HepG2 (cell line): ENCODE results near the gene TTLL11. TPM values are rescaled to one million over a fixed set of nuclear protein-coding genes. Genes with fewer than 3 reads are reported as not detected.

Experiments used
- ATAC-seq: fragments of 200-7000 bp; cut with Tn5 transposase; 3 replicates; pipeline ENCODE4 v1.9.1; 2020; ENCODE audit warnings: mild to moderate bottlenecking, moderate library complexity
- BruUV-seq: library from RNA; stranded (reverse); fragments of 400-500 nt; replicated peaks from 2 replicates; lab custom pipeline; 2021; lab: Mats Ljungman, UMichigan
- CTCF ChIA-PET: fragments of 300-600 bp; formaldehyde crosslinking; extraction: SDS; loops from one replicate; lab custom pipeline; 2021; ENCODE audit warnings: low total read pairs, inconsistent platforms, low intra/inter-chr PET ratio; lab: Yijun Ruan, JAX
- POLR2A ChIA-PET: fragments of 350-600 bp; sonication (Branson Sonifier 250); formaldehyde crosslinking; loops from one replicate; lab custom pipeline; 2020; ENCODE audit warnings: antibody characterized with exemption, inconsistent platforms; lab: Yijun Ruan, JAX
- DNase-seq: peaks from one replicate; pipeline ENCODE4 v3.0.0-alpha.2; 2015; ENCODE audit warnings: low spot score
- FAIRE-seq: peaks from 3 replicates; lab custom pipeline; 2011; peaks lifted over from hg19 to GRCh38; lab: Jason Lieb, UNC
- H2AFZ ChIP-seq: one replicate; pipeline ENCODE4 v1.6.1; 2011; ENCODE audit warnings: low read length, inconsistent platforms
- H3K27ac ChIP-seq: fragments of 300-600 bp; 3 replicates; pipeline ENCODE4 v1.8.0; 2011; ENCODE audit warnings: mixed run types, mild to moderate bottlenecking, mixed read lengths, low read length, inconsistent platforms; ENCODE audit not compliant: insufficient read depth; ENCODE audit errors: extremely low read length
- H3K27me3 ChIP-seq, 2 experiments: fragments of 200-600 bp in 1 of 2; 2 replicates in 1 of 2; 3 replicates in 1 of 2; pipeline versions ENCODE4 v1.6.0 to v1.8.0; 2011; ENCODE audit warnings: low read length in 2 of 2, mild to moderate bottlenecking in 2 of 2, moderate library complexity in 2 of 2, inconsistent platforms in 1 of 2; ENCODE audit not compliant: insufficient read depth in 2 of 2, control insufficient read depth in 1 of 2
- H3K36me3 ChIP-seq, 2 experiments: fragments of 200-600 bp in 1 of 2; replicated peaks in 1 of 2; 2 replicates in 1 of 2; 3 replicates in 1 of 2; pipeline versions ENCODE4 v1.5.1 to v1.8.0; 2011; ENCODE audit warnings: low read length in 2 of 2, inconsistent platforms in 1 of 2; ENCODE audit not compliant: insufficient read depth in 2 of 2, control insufficient read depth in 1 of 2
- H3K4me1 ChIP-seq: 2 replicates; pipeline ENCODE4 v1.5.1; 2012; ENCODE audit warnings: low read length, inconsistent platforms; ENCODE audit not compliant: insufficient read depth
- H3K4me2 ChIP-seq: 2 replicates; pipeline ENCODE4 v1.6.0; 2011; ENCODE audit warnings: low read depth, low read length, inconsistent platforms
- H3K4me3 ChIP-seq, 3 experiments: fragments of 200-600 bp in 1 of 3; sonication (generic), shearing (Covaris generic) in 1 of 3; replicated peaks in 1 of 3; 2 replicates each; pipeline ENCODE4 v1.5.1; 2011 to 2016; ENCODE audit warnings: low read length in 3 of 3, inconsistent platforms in 2 of 3, low read depth in 2 of 3, mild to moderate bottlenecking in 2 of 3, control low read depth in 1 of 3, mixed read lengths in 1 of 3; ENCODE audit not compliant: insufficient read depth in 1 of 3
- H3K79me2 ChIP-seq: one replicate; pipeline ENCODE4 v1.6.1; 2011; ENCODE audit warnings: low read length, inconsistent platforms; ENCODE audit not compliant: insufficient read depth
- H3K9ac ChIP-seq: 2 replicates; pipeline ENCODE4 v1.6.0; 2011; ENCODE audit warnings: mild to moderate bottlenecking, low read depth, low read length, inconsistent platforms; ENCODE audit not compliant: insufficient read depth
- H3K9me3 ChIP-seq: 2 replicates; pipeline ENCODE4 v1.5.1; 2012; ENCODE audit warnings: mild to moderate bottlenecking, low read length
- H4K20me1 ChIP-seq: 2 replicates; pipeline ENCODE4 v1.6.0; 2011; ENCODE audit warnings: inconsistent platforms, mild to moderate bottlenecking, low read length, moderate library complexity; ENCODE audit not compliant: insufficient read depth
- CCAR2 ChIP-seq: fragments of 200-400 bp; formaldehyde crosslinking; optimal IDR thresholded peaks from 2 replicates; pipeline ENCODE3; 2018; ENCODE audit warnings: low read depth, mild to moderate bottlenecking, low read length, moderate library complexity
- MYNN ChIP-seq: sonication (generic); formaldehyde crosslinking; IDR thresholded peaks from 2 replicates; pipeline ENCODE4 v1.4.0; 2020; ENCODE audit warnings: mild to moderate bottlenecking, low read depth, missing genetic modification reagents
- NKX3-1 ChIP-seq: sonication (generic); formaldehyde crosslinking; IDR thresholded peaks from 2 replicates; pipeline ENCODE4 v1.5.0; 2020; ENCODE audit warnings: missing genetic modification reagents
- NR2F2 ChIP-seq: IDR thresholded peaks from 2 replicates; pipeline ENCODE4 v1.6.1; 2012; ENCODE audit warnings: low read depth, inconsistent platforms, borderline replicate concordance
- PAWR ChIP-seq: sonication (generic); formaldehyde crosslinking; IDR thresholded peaks from 2 replicates; pipeline ENCODE4 v1.4.0; 2020; ENCODE audit warnings: missing genetic modification reagents, mild to moderate bottlenecking, borderline replicate concordance
- ZNF256 ChIP-seq: sonication (generic); formaldehyde crosslinking; conservative IDR thresholded peaks from 2 replicates; pipeline ENCODE4 v1.4.0; 2020; ENCODE audit warnings: missing genetic modification reagents
- ZNF280B ChIP-seq: sonication (generic); formaldehyde crosslinking; IDR thresholded peaks from 2 replicates; pipeline ENCODE4 v1.5.0; 2020; ENCODE audit warnings: missing genetic modification reagents, mild to moderate bottlenecking, borderline replicate concordance
- ZNF292 ChIP-seq: sonication (generic); formaldehyde crosslinking; IDR thresholded peaks from 2 replicates; pipeline ENCODE4 v1.8.1; 2022; ENCODE audit warnings: mild to moderate bottlenecking, low read depth, missing genetic modification reagents, borderline replicate concordance
- ZNF34 ChIP-seq: sonication (generic); formaldehyde crosslinking; IDR thresholded peaks from 2 replicates; pipeline ENCODE4 v1.4.0; 2020; ENCODE audit warnings: mild to moderate bottlenecking, missing genetic modification reagents, borderline replicate concordance
- ZNF446 ChIP-seq: sonication (generic); formaldehyde crosslinking; IDR thresholded peaks from 2 replicates; pipeline ENCODE4 v1.5.0; 2020; ENCODE audit warnings: mild to moderate bottlenecking, missing genetic modification reagents
- ZNF552 ChIP-seq: sonication (generic); formaldehyde crosslinking; IDR thresholded peaks from 2 replicates; pipeline ENCODE4 v1.9.0; 2022; ENCODE audit warnings: missing genetic modification reagents, mild to moderate bottlenecking, borderline replicate concordance
- ZNF891 ChIP-seq: sonication (generic); formaldehyde crosslinking; IDR thresholded peaks from 2 replicates; pipeline ENCODE4 v1.5.0; 2020; ENCODE audit warnings: mild to moderate bottlenecking, missing genetic modification reagents
- WGBS: methylation state at CpG from one replicate; pipeline ENCODE4 v1.1.6; 2017; ENCODE audit warnings: low lambda C conversion rate; 5-methylcytosine and 5-hydroxymethylcytosine counted together
- in situ Hi-C: cut with HindIII; loops from 2 replicates; pipeline ENCODE4 v1.10.0; 2017; ENCODE audit warnings: low pct_unique_long_range_greater_than_20kb; ENCODE audit not compliant: extremely low pct_ligation_motif_present
- intact Hi-C: fragments of 100-400 bp; cut with micrococcal nuclease; formaldehyde crosslinking; loops from one replicate; pipeline ENCODE4 v1.10.0; 2022; ENCODE audit not compliant: unreplicated experiment
- polyA plus RNA-seq, 8 experiments: library from polyadenylated mRNA; depleted of rRNA in 3 of 8; stranded (reverse) in 7 of 8; unstranded in 1 of 8; fragments of >200 nt; fragmentation: Illumina TruSeq in 4 of 8; extraction: Trizol in 4 of 8; gene quantifications; 2 replicates each; pipeline versions ENCODE4 v1.2.1 to v1.2.3, GENCODE V29; 2011 to 2016; ENCODE audit warnings: low read depth in 4 of 8, missing spikeins in 1 of 8, mixed read lengths in 1 of 8; ENCODE audit not compliant: insufficient read depth in 1 of 8
- total RNA-seq, 5 experiments: library from RNA; depleted of rRNA; stranded (reverse); fragments of >200 nt; fragmentation: Illumina TruSeq; extraction: Trizol; gene quantifications; 2 replicates each; pipeline ENCODE4 v1.2.3, GENCODE V29; 2016; ENCODE audit warnings: low read depth in 1 of 5
- TF ChIP-seq, protein P1 (sequence below): sonication (generic); formaldehyde crosslinking; IDR thresholded peaks from 2 replicates; pipeline ENCODE4 v1.5.0; 2020; ENCODE audit warnings: missing genetic modification reagents

TTLL11 gene
- total and polyA plus RNA-seq, 2 of the 13 experiments (the other 11 are each of a cell fraction or from before 2014, with no cell fraction given): 4.5 to 5.2 TPM

DNA sequence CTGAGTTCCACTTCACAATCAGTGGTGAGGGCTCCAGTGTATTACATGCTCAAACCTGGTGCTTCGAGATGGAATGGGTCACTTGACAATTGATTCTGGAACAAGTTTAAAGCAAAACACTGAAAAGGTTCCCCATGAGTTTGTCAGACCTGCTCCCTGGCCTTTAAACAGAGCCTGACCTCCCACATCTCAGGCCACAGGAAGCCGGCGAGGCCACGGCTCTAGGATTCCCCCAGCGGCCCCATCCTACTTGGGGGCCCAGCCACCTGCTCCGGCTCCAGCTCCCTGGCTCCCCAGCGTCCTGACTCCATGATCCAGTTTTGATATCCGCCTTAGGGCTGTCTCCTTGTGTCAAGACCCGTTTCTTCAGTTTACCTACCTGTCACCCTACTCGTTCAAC lies 62.0 kb downstream of the TTLL11 start:
- POLR2A ChIA-PET: no interaction called here
- no peaks in the 10 kb centered on the region for H4K20me1 ChIP-seq
- no peaks in the 10 kb centered on the region for H3K27me3 ChIP-seq
- no peak overlapping the region for H3K4me2 ChIP-seq
- no TSS peak for BruUV-seq
- intact Hi-C loops: no loop called here
- TF ChIP-seq CCAR2: no peak
- TF ChIP-seq ZNF891 (CRISPR knock-in tag): no peak
- TF ChIP-seq ZNF280B (CRISPR knock-in tag): no peak
- TF ChIP-seq ZNF552 (CRISPR knock-in tag): no peak
- TF ChIP-seq ZNF292 (CRISPR knock-in tag): no peak
- no peak for TF ChIP-seq ZNF256 (CRISPR knock-in tag)
- no peak for TF ChIP-seq ZNF34 (CRISPR knock-in tag)
- TF ChIP-seq PAWR (CRISPR knock-in tag): no peak
- TF ChIP-seq NKX3-1 (CRISPR knock-in tag): no peak
- TF ChIP-seq NR2F2: no peak
- TF ChIP-seq, protein P1, sequence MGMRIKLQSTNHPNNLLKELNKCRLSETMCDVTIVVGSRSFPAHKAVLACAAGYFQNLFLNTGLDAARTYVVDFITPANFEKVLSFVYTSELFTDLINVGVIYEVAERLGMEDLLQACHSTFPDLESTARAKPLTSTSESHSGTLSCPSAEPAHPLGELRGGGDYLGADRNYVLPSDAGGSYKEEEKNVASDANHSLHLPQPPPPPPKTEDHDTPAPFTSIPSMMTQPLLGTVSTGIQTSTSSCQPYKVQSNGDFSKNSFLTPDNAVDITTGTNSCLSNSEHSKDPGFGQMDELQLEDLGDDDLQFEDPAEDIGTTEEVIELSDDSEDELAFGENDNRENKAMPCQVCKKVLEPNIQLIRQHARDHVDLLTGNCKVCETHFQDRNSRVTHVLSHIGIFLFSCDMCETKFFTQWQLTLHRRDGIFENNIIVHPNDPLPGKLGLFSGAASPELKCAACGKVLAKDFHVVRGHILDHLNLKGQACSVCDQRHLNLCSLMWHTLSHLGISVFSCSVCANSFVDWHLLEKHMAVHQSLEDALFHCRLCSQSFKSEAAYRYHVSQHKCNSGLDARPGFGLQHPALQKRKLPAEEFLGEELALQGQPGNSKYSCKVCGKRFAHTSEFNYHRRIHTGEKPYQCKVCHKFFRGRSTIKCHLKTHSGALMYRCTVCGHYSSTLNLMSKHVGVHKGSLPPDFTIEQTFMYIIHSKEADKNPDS: no peak
- TF ChIP-seq MYNN: no peak
- no peak for TF ChIP-seq ZNF446 (CRISPR knock-in tag)
- no peak overlapping the region for H3K4me3 ChIP-seq
- no peak overlapping the region for H3K27ac ChIP-seq
- H3K36me3 ChIP-seq: no peaks in the 10 kb centered on the region
- 90% methylated on average over 10 of the region's 10 CpGs for WGBS
- H3K9me3 ChIP-seq: no peaks in the 10 kb centered on the region
- no peak overlapping the region for H3K9ac ChIP-seq
- no peak for ATAC-seq
- DNase-seq: no peak
- H3K4me1 ChIP-seq: no peaks in the 10 kb centered on the region
- no peak for FAIRE-seq
- H3K79me2 ChIP-seq: no peaks in the 10 kb centered on the region
- CTCF ChIA-PET: no interaction called here
- no peak overlapping the region for H2AFZ ChIP-seq
- in situ Hi-C loops: no loop called here
